Fibroblast of lung (primary cell): ENCODE results near the gene SLC7A4. TPM values are rescaled to one million over a fixed set of nuclear protein-coding genes. Genes with fewer than 3 reads are reported as not detected.

Experiments
- DNase-seq, 2 donors: peaks; one replicate each; pipeline versions ENCODE4 v3.0.0 to v3.0.0-alpha.2; 2010; ENCODE audit warnings: low read depth in 2 of 2
- H2AFZ ChIP-seq: 2 replicates; pipeline ENCODE4 v1.5.1; 2012; ENCODE audit warnings: low read length, control low read depth, inconsistent platforms
- H3K27ac ChIP-seq: 2 replicates; pipeline ENCODE4 v1.5.1; 2011; ENCODE audit warnings: low read length, control low read depth; ENCODE audit not compliant: insufficient read depth
- H3K27me3 ChIP-seq: 2 replicates; pipeline ENCODE4 v1.5.1; 2011; ENCODE audit warnings: mild to moderate bottlenecking, low read length; ENCODE audit not compliant: control insufficient read depth, insufficient read depth
- H3K36me3 ChIP-seq: 2 replicates; pipeline ENCODE4 v1.5.1; 2011; ENCODE audit warnings: low read length; ENCODE audit not compliant: control insufficient read depth, insufficient read depth
- H3K4me1 ChIP-seq: 2 replicates; pipeline ENCODE4 v1.5.1; 2011; ENCODE audit warnings: low read length; ENCODE audit not compliant: control insufficient read depth, insufficient read depth; ENCODE audit errors: extremely low read depth
- H3K4me2 ChIP-seq: 2 replicates; pipeline ENCODE4 v1.5.1; 2011; ENCODE audit warnings: low read length, control low read depth; ENCODE audit not compliant: insufficient read depth; ENCODE audit errors: extremely low read depth
- H3K4me3 ChIP-seq, 4 experiments: fragments of 200-600 bp in 1 of 4; sonication (generic) in 1 of 4; replicated peaks in 1 of 4; 2 replicates each; pipeline ENCODE4 v1.5.1; 2011 to 2016; ENCODE audit warnings: low read length in 4 of 4, low read depth in 3 of 4, mild to moderate bottlenecking in 3 of 4, control low read depth in 2 of 4, inconsistent platforms in 1 of 4, mixed read lengths in 1 of 4; ENCODE audit not compliant: insufficient read depth in 1 of 4; ENCODE audit errors: control extremely low read depth in 1 of 4
- H3K79me2 ChIP-seq: 2 replicates; pipeline ENCODE4 v1.5.1; 2012; ENCODE audit warnings: mild to moderate bottlenecking, low read length, inconsistent platforms; ENCODE audit not compliant: control insufficient read depth, insufficient read depth
- H3K9ac ChIP-seq: 2 replicates; pipeline ENCODE4 v1.5.1; 2011; ENCODE audit warnings: mild to moderate bottlenecking, low read length, control low read depth; ENCODE audit not compliant: insufficient read depth
- H3K9me3 ChIP-seq: 2 replicates; pipeline ENCODE4 v1.5.1; 2012; ENCODE audit warnings: low read depth, low read length; ENCODE audit not compliant: control insufficient read depth, insufficient read depth
- H4K20me1 ChIP-seq: 2 replicates; pipeline ENCODE4 v1.5.1; 2011; ENCODE audit warnings: low read length; ENCODE audit not compliant: control insufficient read depth, insufficient read depth; ENCODE audit errors: extremely low read depth
- EZH2 ChIP-seq: IDR thresholded peaks from 2 replicates; pipeline ENCODE4 v1.5.1; 2012; ENCODE audit warnings: low read length, control low read depth, mild to moderate bottlenecking; ENCODE audit errors: missing control alignments
- polyA plus RNA-seq, 2 donors: library from polyadenylated mRNA; depleted of rRNA in 1 of 2; stranded (reverse) in 1 of 2; unstranded in 1 of 2; fragments of >200 nt; gene quantifications; 2 replicates each; pipeline ENCODE4 v1.2.1, GENCODE V29; 2011 to 2012; ENCODE audit warnings: missing spikeins in 1 of 2
- total RNA-seq: library from RNA; depleted of rRNA; stranded (reverse); fragments of >200 nt; gene quantifications from 2 replicates; pipeline ENCODE4 v1.2.1, GENCODE V29; 2014
- TF ChIP-seq, protein P1 (sequence below), 2 donors: IDR thresholded peaks in 1 of 2; conservative IDR thresholded peaks in 1 of 2; 1 replicate in 1 of 2; 2 replicates in 1 of 2; pipeline ENCODE4 v1.5.1; 2011 to 2012; ENCODE audit warnings: low read length in 2 of 2, control low read depth in 1 of 2, inconsistent platforms in 1 of 2, low read depth in 1 of 2, mild to moderate bottlenecking in 1 of 2

Gene SLC7A4
- total and polyA plus RNA-seq, 2 donors (not counting 1 experiment from before 2014, with no cell fraction given) = 0.83 to 0.92 TPM

DNA sequence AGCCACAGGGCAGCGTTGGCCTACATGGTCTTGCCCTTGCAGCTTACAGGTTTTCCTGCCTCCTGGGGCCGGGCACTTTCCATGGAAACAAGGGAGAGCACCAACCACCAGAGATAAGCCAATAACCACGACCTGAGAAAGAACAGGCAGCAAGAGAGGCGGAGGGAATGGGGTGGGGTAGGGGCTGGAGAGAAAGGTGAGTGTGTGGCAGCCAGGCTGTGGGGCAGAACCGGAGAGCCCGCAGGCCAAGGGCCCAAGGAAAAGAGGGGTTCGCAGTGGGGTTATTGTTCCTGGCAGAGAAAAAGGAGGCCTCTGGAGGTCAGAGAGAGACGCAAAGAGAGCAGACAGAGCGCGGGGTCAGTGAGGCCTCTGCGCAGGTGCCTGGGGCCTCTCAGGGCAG is 46.6 kb upstream of the SLC7A4 start:
- Histone ChIP-seq H3K36me3 (no peaks in the 10 kb centered on the region), H3K27me3 (no peaks in the 10 kb centered on the region), H3K4me2 (no peak overlapping the region), H3K4me1 (peaks cover under 1% of the 10 kb centered on the region), H3K9me3 (no peaks in the 10 kb centered on the region), H3K9ac (no peak overlapping the region), H3K4me3 (no peak overlapping the region), H3K27ac (no peak overlapping the region), H4K20me1 (no peaks in the 10 kb centered on the region), H3K79me2 (no peaks in the 10 kb centered on the region), H2AFZ (no peak overlapping the region)
- DNase-seq = no peak
- TF ChIP-seq, protein P1, sequence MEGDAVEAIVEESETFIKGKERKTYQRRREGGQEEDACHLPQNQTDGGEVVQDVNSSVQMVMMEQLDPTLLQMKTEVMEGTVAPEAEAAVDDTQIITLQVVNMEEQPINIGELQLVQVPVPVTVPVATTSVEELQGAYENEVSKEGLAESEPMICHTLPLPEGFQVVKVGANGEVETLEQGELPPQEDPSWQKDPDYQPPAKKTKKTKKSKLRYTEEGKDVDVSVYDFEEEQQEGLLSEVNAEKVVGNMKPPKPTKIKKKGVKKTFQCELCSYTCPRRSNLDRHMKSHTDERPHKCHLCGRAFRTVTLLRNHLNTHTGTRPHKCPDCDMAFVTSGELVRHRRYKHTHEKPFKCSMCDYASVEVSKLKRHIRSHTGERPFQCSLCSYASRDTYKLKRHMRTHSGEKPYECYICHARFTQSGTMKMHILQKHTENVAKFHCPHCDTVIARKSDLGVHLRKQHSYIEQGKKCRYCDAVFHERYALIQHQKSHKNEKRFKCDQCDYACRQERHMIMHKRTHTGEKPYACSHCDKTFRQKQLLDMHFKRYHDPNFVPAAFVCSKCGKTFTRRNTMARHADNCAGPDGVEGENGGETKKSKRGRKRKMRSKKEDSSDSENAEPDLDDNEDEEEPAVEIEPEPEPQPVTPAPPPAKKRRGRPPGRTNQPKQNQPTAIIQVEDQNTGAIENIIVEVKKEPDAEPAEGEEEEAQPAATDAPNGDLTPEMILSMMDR (conservative IDR thresholded peaks at IDR 0.05 in 1 of 2, IDR thresholded peaks at IDR 0.05 in 1 of 2; ENCODE audit: low read depth in 1 of 2, low read length in 2 of 2) = no peak
- TF ChIP-seq EZH2 = no peak

DNA sequence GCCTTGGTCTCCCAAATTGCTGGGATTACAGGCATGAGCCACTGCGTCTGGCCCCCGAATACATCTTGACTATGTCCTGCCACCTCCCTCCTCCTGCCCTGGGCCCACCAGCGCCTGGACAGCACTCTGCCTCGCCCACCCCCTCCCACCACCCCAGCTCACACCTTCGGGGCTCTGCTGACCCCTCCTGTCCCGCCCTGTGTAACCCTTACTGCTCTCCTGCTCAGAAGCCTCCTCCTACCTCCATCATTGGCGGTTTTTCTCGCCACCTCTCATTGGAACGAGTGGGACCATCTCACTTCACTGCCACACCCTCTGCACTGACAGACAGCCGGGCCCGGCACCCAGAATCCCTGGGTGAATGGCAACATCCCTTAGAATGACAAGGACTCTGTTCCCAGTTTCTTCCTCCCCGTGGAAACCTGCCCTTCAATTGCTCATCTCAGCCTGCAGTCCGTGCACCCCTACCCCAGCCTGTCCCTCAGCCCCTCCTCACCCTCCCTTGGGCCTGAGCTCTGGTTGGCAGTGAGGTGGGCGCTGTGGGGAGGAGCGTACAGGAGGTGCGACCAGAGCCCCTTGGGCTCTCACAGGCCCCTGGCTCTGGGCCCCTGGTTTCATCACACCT is 45.6 kb upstream of the SLC7A4 start:
- Histone ChIP-seq H4K20me1 (no peaks in the 10 kb centered on the region), H3K4me2 (no peak overlapping the region), H3K27ac (no peak overlapping the region), H3K4me3 (no peak overlapping the region), H3K9ac (no peak overlapping the region), H3K4me1 (peaks cover 4% of the 10 kb centered on the region), H3K79me2 (no peaks in the 10 kb centered on the region), H2AFZ (no peak overlapping the region), H3K36me3 (no peaks in the 10 kb centered on the region), H3K9me3 (no peaks in the 10 kb centered on the region), H3K27me3 (no peaks in the 10 kb centered on the region)
- no peak for DNase-seq
- TF ChIP-seq EZH2 = no peak
- TF ChIP-seq, protein P1 (conservative IDR thresholded peaks at IDR 0.05 in 1 of 2, IDR thresholded peaks at IDR 0.05 in 1 of 2; ENCODE audit: low read depth in 1 of 2, low read length in 2 of 2) = no peak

DNA sequence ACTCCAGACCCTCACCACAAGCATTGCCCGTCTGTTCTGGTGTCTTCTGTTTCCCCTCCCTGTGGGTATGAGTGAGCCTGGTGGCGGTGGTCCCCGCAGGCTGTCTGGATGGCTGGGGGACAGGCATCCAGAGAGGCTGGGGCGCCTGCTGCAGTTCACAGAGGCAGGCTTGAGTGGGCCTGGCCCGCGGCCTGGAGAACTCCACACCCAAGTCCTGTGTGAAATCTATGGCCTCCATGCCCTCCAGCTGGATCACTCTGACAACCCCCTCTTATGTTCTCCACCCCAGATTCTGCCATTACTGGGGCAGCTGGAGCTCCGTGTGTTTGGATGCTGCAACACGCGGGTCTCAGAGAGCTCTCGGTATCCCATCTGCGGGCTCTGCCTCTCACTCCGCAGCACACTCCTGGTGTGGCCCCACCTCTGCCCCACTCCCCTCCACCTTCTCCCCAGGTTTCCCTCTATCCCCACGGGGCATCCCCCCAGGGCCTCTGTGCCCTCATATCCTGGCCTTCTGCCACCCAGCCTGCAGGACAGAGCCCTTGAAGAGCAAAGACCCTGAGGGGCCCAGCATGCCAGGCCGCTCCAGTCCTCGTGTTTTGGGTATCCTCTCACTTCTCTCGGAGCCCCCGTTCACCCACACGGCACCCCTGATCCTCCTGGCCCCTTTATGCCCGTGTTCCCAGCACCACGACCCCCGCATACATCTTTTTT is 44.7 kb upstream of the SLC7A4 start:
- Histone ChIP-seq H2AFZ (no peak overlapping the region), H3K4me3 (no peak overlapping the region), H4K20me1 (no peaks in the 10 kb centered on the region), H3K27ac (no peak overlapping the region), H3K79me2 (no peaks in the 10 kb centered on the region), H3K4me2 (no peak overlapping the region), H3K9ac (no peak overlapping the region), H3K27me3 (no peaks in the 10 kb centered on the region), H3K36me3 (no peaks in the 10 kb centered on the region), H3K4me1 (peaks cover 4% of the 10 kb centered on the region), H3K9me3 (no peaks in the 10 kb centered on the region)
- TF ChIP-seq, protein P1 (conservative IDR thresholded peaks at IDR 0.05 in 1 of 2, IDR thresholded peaks at IDR 0.05 in 1 of 2; ENCODE audit: low read depth in 1 of 2, low read length in 2 of 2) = no peak
- no peak for TF ChIP-seq EZH2
- no peak for DNase-seq
